ENCODE measurements around the gene SH3BP5. TPM values are rescaled to one million over a fixed set of nuclear protein-coding genes. Genes with fewer than 3 reads are reported as not detected.

The SH3BP5 gene
- total RNA-seq, 5 donors from 2014 or later (not counting 1 experiment from before 2014, with no cell fraction given) = 25.0 to 66.7 (median 41.7) TPM

- DNase-seq (no peak), ATAC-seq (replicated peaks in 1 of 4) (no peak)
- Mint-ChIP-seq H3K9me3 (no peaks in the 10 kb centered on the region), H3K27ac (peak overlapping the region; percentile 56 to 85), H3K27me3 (no peaks in the 10 kb centered on the region), H3K4me1 (peaks cover 62 to 71% (median 67%) of the 10 kb centered on the region in 3 donors), H3K4me3 (peak overlapping the region; percentile 84 to 96 (median 96)), H3K36me3 (peaks cover 26% of the 10 kb centered on the region)
- POLR2A ChIA-PET = interaction anchor here in 1 of 2 donors (0.6 to 1.1 kb wide), 2 partner anchors 31 to 54 kb away, joined by 3 to 5 read pairs; no protein-coding TSS in a partner anchor
- Histone ChIP-seq H3K4me1 (ENCODE audit: control insufficient read depth in 1 of 2, extremely low read depth in 1 of 2, insufficient read depth in 2 of 2, low read length in 2 of 2) (peaks cover 12 to 54% of the 10 kb centered on the region in 2 experiments), H3K4me3 (ENCODE audit: control insufficient read depth in 1 of 2, extremely low read depth in 1 of 2, low read length in 1 of 2) (peak overlapping the region; percentile 77 to 95), H3K27ac (ENCODE audit: low read length) (no peak overlapping the region), H3K9me3 (no peaks in the 10 kb centered on the region), H3K36me3 (ENCODE audit: control insufficient read depth in 2 of 2, extremely low read depth in 1 of 2, insufficient read depth in 1 of 2, low read length in 1 of 2) (peaks cover 0 to 37% of the 10 kb centered on the region in 2 donors), H3K27me3 (replicated peaks in 1 of 2; ENCODE audit: control insufficient read depth in 2 of 2, extremely low read depth in 1 of 2, insufficient read depth in 2 of 2, low read length in 1 of 2) (no peaks in the 10 kb centered on the region)
- CTCF ChIA-PET = interaction anchor here (0.5 to 3.5 kb wide), 12 partner anchors 11 to 74 kb away, joined by 3 to 32 read pairs (median 4); no protein-coding TSS in a partner anchor
- 44% methylated on average over 6 of the region's 6 CpGs for WGBS (ENCODE audit: insufficient coverage)
These were observed 1.2 kb downstream of the SH3BP5 start for GRCh38 chr3:15331072-15331605.

- DNase-seq = no peak
- ATAC-seq (replicated peaks in 1 of 4) = no peak
- Mint-ChIP-seq H3K27ac (no peak overlapping the region), H3K9me3 (no peaks in the 10 kb centered on the region), H3K4me3 (peak overlapping the region; percentile 84 to 96 (median 96)), H3K4me1 (peaks cover 67 to 81% (median 78%) of the 10 kb centered on the region in 3 donors), H3K27me3 (no peaks in the 10 kb centered on the region), H3K36me3 (peaks cover 37% of the 10 kb centered on the region)
- Histone ChIP-seq H3K9me3 (no peaks in the 10 kb centered on the region), H3K27ac (ENCODE audit: low read length) (no peak overlapping the region), H3K27me3 (replicated peaks in 1 of 2; ENCODE audit: control insufficient read depth in 2 of 2, extremely low read depth in 1 of 2, insufficient read depth in 2 of 2, low read length in 1 of 2) (no peaks in the 10 kb centered on the region), H3K4me1 (ENCODE audit: control insufficient read depth in 1 of 2, extremely low read depth in 1 of 2, insufficient read depth in 2 of 2, low read length in 2 of 2) (peaks cover 12 to 64% of the 10 kb centered on the region in 2 experiments), H3K4me3 (ENCODE audit: control insufficient read depth in 1 of 2, extremely low read depth in 1 of 2, low read length in 1 of 2) (no peak overlapping the region), H3K36me3 (ENCODE audit: control insufficient read depth in 2 of 2, extremely low read depth in 1 of 2, insufficient read depth in 1 of 2, low read length in 1 of 2) (peaks cover 0 to 42% of the 10 kb centered on the region in 2 donors)
- WGBS (ENCODE audit: insufficient coverage) = 100% methylated on average over 2 of the region's 10 CpGs
- ChIA-PET CTCF (interaction anchor here (0.6 to 3.5 kb wide), 13 partner anchors 10 to 75 kb away, joined by 3 to 32 read pairs (median 3); no protein-coding TSS in a partner anchor), POLR2A (interaction anchor here (0.6 to 1.1 kb wide), 6 partner anchors 8 to 66 kb away, joined by 3 to 5 read pairs (median 4); no protein-coding TSS in a partner anchor)
These were observed 2.3 kb downstream of the SH3BP5 start for GRCh38 chr3:15330031-15330596.

GRCh38 chr3:15329046-15330005 lies 3.1 kb downstream of the SH3BP5 start:
- Mint-ChIP-seq H3K9me3 (no peaks in the 10 kb centered on the region), H3K27me3 (no peaks in the 10 kb centered on the region), H3K4me1 (peaks cover 73 to 89% (median 84%) of the 10 kb centered on the region in 3 donors), H3K36me3 (peaks cover 40% of the 10 kb centered on the region), H3K27ac (peak overlapping the region; percentile 39 to 55), H3K4me3 (peak overlapping the region in 2 of 3 donors; percentile 51 to 96)
- H3K4me1 ChIP-seq (ENCODE audit: control insufficient read depth in 1 of 2, extremely low read depth in 1 of 2, insufficient read depth in 2 of 2, low read length in 2 of 2) = peaks cover 12 to 66% of the 10 kb centered on the region in 2 experiments
- ChIA-PET CTCF (interaction anchor here (0.8 to 3.5 kb wide), 8 partner anchors 17 to 76 kb away, joined by 3 to 32 read pairs (median 3); no protein-coding TSS in a partner anchor), POLR2A (interaction anchor here (0.6 to 1.0 kb wide), 6 partner anchors 7 to 1086 kb away, joined by 3 to 5 read pairs (median 3); no protein-coding TSS in a partner anchor)
- peaks cover 0 to 42% of the 10 kb centered on the region in 2 donors for H3K36me3 ChIP-seq (ENCODE audit: control insufficient read depth in 2 of 2, extremely low read depth in 1 of 2, insufficient read depth in 1 of 2, low read length in 1 of 2)
- DNase-seq (no peak), ATAC-seq (replicated peaks in 1 of 4) (no peak)
- H3K27me3 ChIP-seq (replicated peaks in 1 of 2; ENCODE audit: control insufficient read depth in 2 of 2, extremely low read depth in 1 of 2, insufficient read depth in 2 of 2, low read length in 1 of 2) = no peaks in the 10 kb centered on the region
- no peak overlapping the region for H3K27ac ChIP-seq (ENCODE audit: low read length)
- H3K9me3 ChIP-seq = no peaks in the 10 kb centered on the region
- WGBS (ENCODE audit: insufficient coverage) = 100% methylated on average over 3 of the region's 11 CpGs
- no peak overlapping the region for H3K4me3 ChIP-seq (ENCODE audit: control insufficient read depth in 1 of 2, extremely low read depth in 1 of 2, low read length in 1 of 2)

- ATAC-seq (replicated peaks in 1 of 4) (no peak), DNase-seq (peak in 5 of 35 experiments; percentile 5 to 27 (median 21))
- peaks cover 44% of the 10 kb centered on the region for H3K36me3 Mint-ChIP-seq
- ChIA-PET POLR2A (no interaction called here), CTCF (interaction anchor here in 1 of 2 donors (0.7 to 3.5 kb wide), 2 partner anchors 28 to 59 kb away, joined by 6 to 32 read pairs; no protein-coding TSS in a partner anchor)
- no peak overlapping the region for H3K27ac ChIP-seq (ENCODE audit: low read length)
- peaks cover 80 to 86% (median 84%) of the 10 kb centered on the region in 3 donors for H3K4me1 Mint-ChIP-seq
- no peak overlapping the region for H3K4me3 ChIP-seq (ENCODE audit: control insufficient read depth in 1 of 2, extremely low read depth in 1 of 2, low read length in 1 of 2)
- H3K27me3 ChIP-seq (replicated peaks in 1 of 2; ENCODE audit: control insufficient read depth in 2 of 2, extremely low read depth in 1 of 2, insufficient read depth in 2 of 2, low read length in 1 of 2) = no peaks in the 10 kb centered on the region
- no CpG with 5 or more reads among the region's 7 CpGs for WGBS (ENCODE audit: insufficient coverage)
- peaks cover 10 to 72% of the 10 kb centered on the region in 2 experiments for H3K4me1 ChIP-seq (ENCODE audit: control insufficient read depth in 1 of 2, extremely low read depth in 1 of 2, insufficient read depth in 2 of 2, low read length in 2 of 2)
- H3K9me3 ChIP-seq = no peaks in the 10 kb centered on the region
- H3K27ac Mint-ChIP-seq = peak overlapping the region; percentile 36 to 62
- no peaks in the 10 kb centered on the region for H3K9me3 Mint-ChIP-seq
- H3K27me3 Mint-ChIP-seq = no peaks in the 10 kb centered on the region
- peak overlapping the region in 2 of 3 donors; percentile 37 to 96 for H3K4me3 Mint-ChIP-seq
- H3K36me3 ChIP-seq (ENCODE audit: control insufficient read depth in 2 of 2, extremely low read depth in 1 of 2, insufficient read depth in 1 of 2, low read length in 1 of 2) = peaks cover 4 to 52% of the 10 kb centered on the region in 2 donors
These were observed 4.4 kb downstream of the SH3BP5 start for GRCh38 chr3:15327941-15328340.

GRCh38 chr3:15326673-15327072 lies 5.7 kb downstream of the SH3BP5 start:
- 71% methylated on average over 1 of the region's 2 CpGs for WGBS (ENCODE audit: insufficient coverage)
- H3K27ac Mint-ChIP-seq = peak overlapping the region in 1 of 2 donors; percentile 45
- Histone ChIP-seq H3K36me3 (ENCODE audit: control insufficient read depth in 2 of 2, extremely low read depth in 1 of 2, insufficient read depth in 1 of 2, low read length in 1 of 2) (peaks cover 4 to 52% of the 10 kb centered on the region in 2 donors), H3K27me3 (replicated peaks in 1 of 2; ENCODE audit: control insufficient read depth in 2 of 2, extremely low read depth in 1 of 2, insufficient read depth in 2 of 2, low read length in 1 of 2) (no peaks in the 10 kb centered on the region), H3K9me3 (no peaks in the 10 kb centered on the region), H3K4me1 (ENCODE audit: control insufficient read depth in 1 of 2, extremely low read depth in 1 of 2, insufficient read depth in 2 of 2, low read length in 2 of 2) (peaks cover 8 to 73% of the 10 kb centered on the region in 2 experiments), H3K4me3 (ENCODE audit: control insufficient read depth in 1 of 2, extremely low read depth in 1 of 2, low read length in 1 of 2) (no peak overlapping the region), H3K27ac (ENCODE audit: low read length) (no peak overlapping the region)
- no peaks in the 10 kb centered on the region for H3K9me3 Mint-ChIP-seq
- ATAC-seq (replicated peaks in 1 of 4) (no peak), DNase-seq (no peak)
- CTCF ChIA-PET = interaction anchor here in 1 of 2 donors (0.6 kb wide), 1 partner anchor 21 kb away, joined by 3 read pairs; no protein-coding TSS in a partner anchor
- H3K4me1 Mint-ChIP-seq = peaks cover 79 to 87% (median 84%) of the 10 kb centered on the region in 3 donors
- H3K4me3 Mint-ChIP-seq = no peak overlapping the region
- no peaks in the 10 kb centered on the region for H3K27me3 Mint-ChIP-seq
- POLR2A ChIA-PET = no interaction called here
- peaks cover 44% of the 10 kb centered on the region for H3K36me3 Mint-ChIP-seq

Data from T-cell (primary cell).